NCI-H2196 treated with DMSO at 0.1 percent for 48 hours (cell line): ENCODE results near the gene CXCL17.
"Not testable (repeated sequence)": the region's sequence is repeated elsewhere in the genome, so short reads cannot be mapped to it uniquely, and the experiment has no call there.

Experiments used
- DNase-seq: peaks from one replicate; lab custom pipeline; 2025; ENCODE audit not compliant: unreplicated experiment; lab: John Stamatoyannopoulos, UW

The CXCL17 gene

DNA sequence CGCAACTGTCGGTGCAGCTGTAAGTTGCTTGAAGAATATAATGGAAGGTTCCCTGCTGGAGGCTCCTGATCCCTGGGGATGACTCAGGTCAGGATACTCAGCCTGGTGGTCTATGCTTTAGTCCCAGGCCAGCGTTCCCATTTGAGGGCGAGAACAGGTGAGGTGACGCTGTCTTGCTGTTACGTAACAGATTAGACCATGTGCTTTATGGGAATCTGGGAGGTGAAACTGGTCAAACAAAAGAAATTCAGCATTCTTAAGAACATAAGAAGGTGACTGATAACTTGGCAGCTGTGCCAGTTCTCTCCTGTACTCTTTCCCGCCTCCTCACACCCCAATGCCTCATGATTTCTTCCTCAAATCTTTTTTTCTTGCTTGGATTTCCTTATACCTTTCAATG is at the start of gene CXCL17:
Gene CXCL17, minus strand, starts transcription at position 114 of the 400 bp plus-strand sequence. CDS start 114 bp downstream, outside the sequence.
- DNase-seq: peak; percentile 31

GRCh38 chr19:42488783-42489521 is 46.2 kb upstream of the CXCL17 start:
- no peak for DNase-seq

- DNase-seq: no peak
These were observed 45.0 kb upstream of the CXCL17 start for GRCh38 chr19:42487798-42488178.

DNA sequence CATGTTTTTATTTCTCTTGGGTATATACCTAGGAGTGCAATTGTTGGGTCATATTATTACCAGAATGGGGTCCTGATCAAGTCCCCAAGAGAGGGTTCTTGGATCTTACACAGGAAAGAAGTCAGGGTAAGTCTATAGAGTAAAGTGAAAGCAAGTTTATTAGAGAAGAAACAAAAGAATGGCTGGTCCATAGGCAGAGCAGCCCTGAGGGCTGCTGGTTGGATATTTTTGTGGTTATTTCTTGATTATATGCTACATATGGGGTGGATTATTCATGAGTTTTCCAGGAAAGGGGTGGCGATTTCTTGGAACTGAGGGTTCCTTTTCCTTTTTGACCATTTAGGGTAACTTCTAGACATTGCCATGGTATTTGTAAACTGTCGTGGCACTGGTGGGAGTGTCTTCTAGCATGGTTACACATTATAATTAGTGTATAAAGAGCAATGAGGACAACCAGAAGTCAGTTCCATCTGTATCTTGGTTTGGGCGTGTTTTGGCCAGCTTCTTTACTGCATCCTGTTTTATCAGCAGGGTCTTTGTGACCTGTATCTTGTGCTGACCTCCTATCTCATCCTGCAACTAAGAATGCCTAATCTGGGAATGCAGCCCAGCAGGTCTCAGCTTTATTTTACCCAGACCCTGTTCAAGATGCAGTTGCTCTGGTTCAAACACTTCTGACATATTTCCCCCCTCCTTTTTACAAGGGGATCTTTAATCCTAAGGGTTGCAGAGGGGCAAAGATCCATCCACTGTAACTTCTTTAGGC is 44.5 kb upstream of the CXCL17 start:
- no peak for DNase-seq

DNA sequence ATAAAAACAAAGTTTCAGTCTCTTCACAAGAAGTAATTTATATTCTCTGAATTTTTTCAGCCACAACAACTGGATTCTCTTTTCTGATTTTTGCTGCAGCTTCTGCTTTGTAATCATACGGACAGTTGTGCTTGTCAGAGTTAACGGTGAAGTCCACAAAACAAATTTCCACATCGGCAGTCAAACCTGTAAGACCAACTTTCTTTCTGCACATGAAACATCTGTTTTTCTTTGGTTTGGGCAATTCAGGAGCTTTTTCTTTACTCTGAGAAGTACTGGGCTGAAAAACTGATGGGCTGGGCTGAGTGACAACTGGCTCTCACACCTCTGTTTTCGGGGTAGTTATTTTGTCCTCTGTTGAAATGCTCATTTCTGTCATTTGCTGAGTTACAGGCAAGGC is 42.3 kb upstream of the CXCL17 start:
- not testable (repeated sequence) for DNase-seq

DNA sequence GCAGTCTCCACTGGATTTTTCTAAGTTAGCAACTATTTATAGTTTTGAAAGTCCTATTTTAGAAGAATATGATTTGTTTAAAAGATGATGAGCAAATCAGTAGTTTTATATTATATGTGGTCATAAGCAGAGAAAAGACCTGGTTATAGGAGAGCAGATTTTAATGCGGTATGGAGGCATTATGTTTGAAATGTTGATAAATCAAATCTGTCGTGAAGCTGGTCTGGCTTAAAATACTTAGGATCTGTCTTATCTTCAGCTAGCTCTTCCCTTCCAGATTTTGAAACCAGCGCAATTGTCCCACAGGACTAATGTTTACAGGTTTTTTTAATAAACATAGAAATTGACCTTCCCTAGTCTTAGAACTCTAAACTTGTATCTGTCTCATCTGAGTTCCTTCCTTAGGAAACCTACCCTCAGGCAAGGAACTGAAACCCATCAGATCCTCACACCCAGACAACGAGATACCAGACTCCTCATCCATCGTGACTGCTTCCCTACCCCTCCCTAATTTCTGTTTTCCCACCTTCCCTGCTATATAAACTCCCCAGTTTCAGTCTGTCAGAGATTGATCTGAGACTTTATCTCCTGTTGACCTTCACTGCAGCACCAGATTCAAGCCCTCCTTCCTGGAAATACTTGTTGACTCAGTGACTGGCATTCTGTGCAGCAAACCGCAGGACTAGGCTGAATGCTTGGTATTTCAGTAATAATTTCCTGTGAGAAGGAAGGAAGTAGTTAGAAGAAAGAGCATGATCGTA is 37.8 kb upstream of the CXCL17 start:
- no peak for DNase-seq

DNA sequence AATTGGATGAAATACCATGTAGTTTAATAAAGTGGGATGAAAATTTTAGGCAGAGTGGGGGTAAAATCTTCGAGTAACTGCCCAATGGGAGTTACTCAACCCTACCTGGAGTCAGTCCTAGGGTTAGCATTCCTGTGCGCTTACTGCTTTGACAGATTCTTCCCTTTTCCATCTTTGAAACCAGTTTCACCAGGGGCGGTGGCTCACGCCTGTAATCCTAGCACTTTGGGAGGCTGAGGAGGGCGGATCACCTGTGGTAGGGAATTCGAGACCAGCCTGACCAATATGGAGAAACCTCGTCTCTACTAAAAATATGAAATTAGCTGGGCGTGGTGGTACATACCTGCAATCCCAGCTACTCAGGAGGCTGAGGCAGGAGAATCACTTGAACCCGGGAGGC is 37.0 kb upstream of the CXCL17 start:
- no peak for DNase-seq

GRCh38 chr19:42478765-42479311 is 36.1 kb upstream of the CXCL17 start:
- DNase-seq: no peak

GRCh38 chr19:42477933-42478332 is 35.2 kb upstream of the CXCL17 start:
- no peak for DNase-seq

DNA sequence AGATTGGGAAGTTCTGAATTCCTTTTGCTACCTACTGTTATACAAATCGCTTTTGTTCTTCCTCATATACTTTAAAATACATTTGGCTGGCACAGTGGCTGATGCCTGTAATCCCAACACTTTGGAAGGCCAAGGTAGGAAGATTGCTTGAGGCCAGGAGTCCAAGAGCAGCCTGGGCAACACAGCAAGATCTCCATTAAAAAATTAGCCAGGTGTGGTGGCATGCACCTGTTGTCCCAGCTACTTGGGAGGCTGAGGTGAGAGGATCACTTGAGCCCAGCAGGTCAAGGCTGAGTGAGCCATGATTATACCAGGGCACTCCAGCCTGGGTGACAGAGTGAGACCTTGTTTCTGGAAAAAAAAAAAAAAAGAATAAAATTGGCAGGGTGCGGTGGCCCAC is 34.4 kb upstream of the CXCL17 start:
- no peak for DNase-seq

DNA sequence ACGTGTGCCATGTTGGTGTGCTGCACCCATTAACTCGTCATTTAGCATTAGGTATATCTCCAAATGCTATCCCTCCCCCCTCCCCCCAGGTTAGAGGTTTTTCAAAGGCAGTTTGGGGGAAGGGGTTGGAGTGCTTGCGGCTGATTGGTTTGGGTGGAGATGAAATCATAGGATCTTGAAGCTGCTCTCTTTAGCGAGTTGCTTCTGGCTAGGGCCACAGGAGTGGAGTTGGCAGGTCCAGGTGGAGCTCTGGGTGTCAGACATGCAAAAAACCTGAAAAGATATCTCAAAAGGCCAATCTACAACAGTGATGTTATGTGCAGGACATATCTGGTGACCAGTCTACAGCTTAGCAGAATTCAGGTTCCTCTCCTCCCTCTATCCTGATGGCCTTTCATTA is 32.6 kb upstream of the CXCL17 start:
- DNase-seq: no peak

- no peak for DNase-seq
These were observed 32.0 kb upstream of the CXCL17 start for GRCh38 chr19:42474743-42475142.

DNA sequence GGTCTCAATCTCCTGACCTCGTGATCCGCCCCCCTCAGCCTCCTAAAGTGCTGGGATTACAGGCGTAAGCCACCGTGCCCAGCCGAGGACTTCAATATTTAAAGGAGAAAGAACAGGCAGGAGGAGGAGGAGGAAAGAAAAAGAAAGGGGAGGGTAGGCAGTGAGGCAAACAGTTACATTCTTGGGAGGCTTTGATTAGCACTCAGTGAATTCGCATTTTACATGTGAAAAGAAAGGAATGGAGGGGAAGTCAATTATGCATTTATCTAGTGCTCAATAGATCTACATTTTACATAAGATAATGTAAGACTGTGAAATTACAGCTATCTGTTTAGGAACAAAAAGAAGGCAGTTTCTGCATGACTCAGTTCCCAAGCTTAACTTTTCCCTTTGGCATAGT is 30.9 kb upstream of the CXCL17 start:
- DNase-seq: no peak

DNA sequence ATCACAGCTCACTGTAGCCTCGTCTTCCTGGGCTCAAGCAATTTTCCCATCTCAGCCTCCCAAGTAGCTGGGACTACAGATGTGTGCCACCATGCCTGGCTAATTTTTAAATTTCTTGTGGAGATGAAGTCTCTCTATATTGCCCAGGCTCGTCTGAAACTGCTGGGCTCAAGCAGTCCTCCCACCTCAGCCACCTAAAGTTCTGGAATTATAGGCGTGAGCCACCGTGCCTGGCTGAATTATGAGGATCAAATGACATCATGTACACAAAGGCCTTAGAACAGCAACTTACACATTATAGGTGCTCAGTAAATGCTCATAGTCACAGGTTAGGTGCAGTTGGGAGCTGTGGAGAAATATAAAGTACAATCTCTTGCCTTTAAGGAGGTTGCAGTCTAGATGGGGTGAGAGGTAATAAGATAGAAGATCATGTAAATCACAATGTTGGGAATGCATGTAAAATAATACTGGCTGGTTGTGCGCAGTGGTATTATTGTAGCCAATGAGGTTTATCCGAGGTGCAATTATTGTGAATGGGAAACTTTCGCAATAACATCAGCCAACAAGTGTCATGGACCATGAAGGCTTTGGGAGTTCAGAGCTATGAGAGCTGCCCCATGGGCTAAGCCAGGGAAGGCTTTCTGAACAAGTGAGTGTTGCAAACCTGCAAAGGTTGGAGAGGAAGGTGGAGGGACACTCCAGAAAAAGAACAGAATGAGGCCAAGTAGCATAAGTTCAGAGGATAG is 29.8 kb upstream of the CXCL17 start:
- no peak for DNase-seq

- DNase-seq: no peak
These were observed 29.0 kb upstream of the CXCL17 start for GRCh38 chr19:42471554-42472249.

- DNase-seq: no peak
These were observed 26.8 kb upstream of the CXCL17 start for GRCh38 chr19:42469311-42470235.

- no peak for DNase-seq
These were observed 25.6 kb upstream of the CXCL17 start for GRCh38 chr19:42468273-42468796.

DNA sequence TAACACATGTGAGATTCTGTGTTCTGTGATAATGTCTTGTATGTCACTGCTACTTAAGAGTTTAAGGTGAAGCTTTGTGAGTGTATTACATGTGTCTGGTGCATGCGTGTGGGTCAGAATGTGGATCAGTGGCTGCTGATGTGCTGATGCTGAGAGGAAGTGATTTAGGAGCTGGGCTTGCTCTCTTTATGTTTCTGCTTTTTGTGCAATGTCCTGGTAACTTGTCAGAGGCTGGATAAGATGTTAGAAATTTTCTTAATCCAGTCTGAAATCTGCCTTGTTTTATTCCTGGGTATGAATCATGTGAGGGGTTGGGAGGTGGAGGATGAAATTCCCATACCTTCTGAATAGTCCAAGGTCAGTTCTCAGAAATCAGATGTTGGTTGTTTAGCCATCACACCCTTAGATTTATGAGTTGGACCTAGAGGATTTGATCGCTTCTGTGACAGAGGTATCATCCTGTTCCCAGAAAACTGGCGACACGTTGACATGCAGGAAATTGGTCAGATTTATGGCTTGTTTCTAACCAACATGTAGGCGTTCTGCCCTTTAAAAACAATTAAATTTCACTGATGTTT is 24.5 kb upstream of the CXCL17 start:
- DNase-seq: no peak
